CD14-positive monocyte (primary cell): ENCODE data around the gene RANBP17. TPM values are rescaled to one million over a fixed set of nuclear protein-coding genes. Genes with fewer than 3 reads are reported as not detected.

Experiments
- DNase-seq, 3 donors: peaks; one replicate each; pipeline ENCODE4 v3.0.0-alpha.2; 2011 to 2022
- H2AFZ ChIP-seq: 2 replicates; pipeline ENCODE4 v1.6.0; 2012; ENCODE audit warnings: mild to moderate bottlenecking, low read depth, low read length, inconsistent platforms; ENCODE audit not compliant: insufficient read depth, poor library complexity, severe bottlenecking
- H3K27ac ChIP-seq, 2 donors: 1 replicate in 1 of 2; 2 replicates in 1 of 2; pipeline ENCODE4 v1.5.1; 2012 to 2013; ENCODE audit warnings: low read length in 2 of 2, control low read depth in 1 of 2, inconsistent platforms in 1 of 2, low read depth in 1 of 2, mild to moderate bottlenecking in 1 of 2
- H3K27me3 ChIP-seq, 2 donors: one replicate each; pipeline versions ENCODE4 v1.6.0 to v1.6.1; 2011 to 2013; ENCODE audit warnings: low read length in 2 of 2; ENCODE audit not compliant: control insufficient read depth in 2 of 2, insufficient read depth in 2 of 2
- H3K36me3 ChIP-seq, 2 donors: replicated peaks in 1 of 2; 1 replicate in 1 of 2; 2 replicates in 1 of 2; pipeline versions ENCODE4 v1.5.1 to v1.6.1; 2012 to 2013; ENCODE audit warnings: low read length in 2 of 2, control low read depth in 1 of 2, inconsistent platforms in 1 of 2, mild to moderate bottlenecking in 1 of 2; ENCODE audit not compliant: insufficient read depth in 2 of 2, control insufficient read depth in 1 of 2
- H3K4me1 ChIP-seq, 2 donors: 1 replicate in 1 of 2; 2 replicates in 1 of 2; pipeline versions ENCODE4 v1.5.1 to v1.6.1; 2012 to 2013; ENCODE audit warnings: low read length in 2 of 2, control low read depth in 1 of 2, inconsistent platforms in 1 of 2, mild to moderate bottlenecking in 1 of 2, moderate library complexity in 1 of 2; ENCODE audit not compliant: insufficient read depth in 2 of 2, control insufficient read depth in 1 of 2
- H3K4me2 ChIP-seq: replicated peaks from 2 replicates; pipeline ENCODE3; 2012; ENCODE audit warnings: low read length, moderate library complexity, mild to moderate bottlenecking; ENCODE audit not compliant: poor library complexity, severe bottlenecking; ENCODE audit errors: extremely low read depth
- H3K4me3 ChIP-seq, 3 experiments: fragments of 200-600 bp in 1 of 3; sonication (generic) in 1 of 3; replicated peaks in 1 of 3; 1 replicate in 2 of 3; 2 replicates in 1 of 3; pipeline ENCODE4 v1.5.1; 2011 to 2013; ENCODE audit warnings: low read length in 3 of 3, mild to moderate bottlenecking in 3 of 3, control low read depth in 2 of 3, low read depth in 2 of 3, inconsistent platforms in 1 of 3, moderate library complexity in 1 of 3
- H3K79me2 ChIP-seq: 2 replicates; pipeline ENCODE4 v1.6.0; 2012; ENCODE audit warnings: mild to moderate bottlenecking, control low read depth, inconsistent platforms, low read length, moderate library complexity; ENCODE audit not compliant: insufficient read depth
- H3K9ac ChIP-seq: 2 replicates; pipeline ENCODE4 v1.6.0; 2017; ENCODE audit warnings: low read length, mild to moderate bottlenecking; ENCODE audit not compliant: insufficient read depth, poor library complexity, severe bottlenecking
- H3K9me3 ChIP-seq, 2 donors: replicated peaks in 1 of 2; 1 replicate in 1 of 2; 2 replicates in 1 of 2; pipeline versions ENCODE4 v1.5.1 to v1.6.1; 2012 to 2013; ENCODE audit warnings: low read length in 2 of 2, control low read depth in 1 of 2; ENCODE audit not compliant: control insufficient read depth in 1 of 2, insufficient read depth in 1 of 2
- H4K20me1 ChIP-seq: 2 replicates; pipeline ENCODE4 v1.6.0; 2012; ENCODE audit warnings: mild to moderate bottlenecking, low read length, control low read depth, moderate library complexity; ENCODE audit not compliant: insufficient read depth
- H3K27ac Mint-ChIP-seq, 7 donors: one replicate each; pipeline ENCODE4 v1.8.0; 2020; ENCODE audit warnings: mild to moderate bottlenecking in 7 of 7, mixed read lengths in 7 of 7, moderate library complexity in 6 of 7, inconsistent platforms in 2 of 7
- H3K27me3 Mint-ChIP-seq, 3 donors: one replicate each; pipeline ENCODE4 v1.8.0; 2021 to 2022; ENCODE audit warnings: low read depth in 3 of 3, mild to moderate bottlenecking in 3 of 3, mixed read lengths in 3 of 3, moderate library complexity in 3 of 3, inconsistent platforms in 1 of 3
- H3K36me3 Mint-ChIP-seq, 2 donors: one replicate each; pipeline ENCODE4 v1.8.0; 2020; ENCODE audit warnings: mixed read lengths in 2 of 2, inconsistent platforms in 1 of 2, mild to moderate bottlenecking in 1 of 2
- H3K4me1 Mint-ChIP-seq: one replicate; pipeline ENCODE4 v1.8.0; 2020; ENCODE audit warnings: mild to moderate bottlenecking, mixed read lengths
- H3K4me3 Mint-ChIP-seq, 2 donors: one replicate each; pipeline ENCODE4 v1.8.0; 2020; ENCODE audit warnings: mild to moderate bottlenecking in 2 of 2, mixed read lengths in 2 of 2, moderate library complexity in 1 of 2
- H3K9me3 Mint-ChIP-seq, 7 donors: one replicate each; pipeline ENCODE4 v1.8.0; 2020 to 2022; ENCODE audit warnings: mixed read lengths in 7 of 7, mild to moderate bottlenecking in 6 of 7, moderate library complexity in 6 of 7, inconsistent platforms in 2 of 7
- CTCF ChIP-seq: fragments of 200-600 bp; IDR thresholded peaks from one replicate; pipeline ENCODE4 v1.8.0; 2022; ENCODE audit warnings: antibody characterized with exemption, mild to moderate bottlenecking
- WGBS: methylation state at CpG from one replicate; pipeline ENCODE4 v1.1.5; 2013; ENCODE audit warnings: missing lambda C conversion rate; ENCODE audit not compliant: insufficient coverage; 5-methylcytosine and 5-hydroxymethylcytosine counted together
- intact Hi-C, 2 donors: fragments of 100-400 bp; cut with micrococcal nuclease; formaldehyde crosslinking; loops; one replicate each; pipeline versions ENCODE4 v1.15.0 to v1.15.1; 2023
- polyA plus RNA-seq, 3 donors: library from polyadenylated mRNA; depleted of rRNA in 1 of 3; unstranded in 2 of 3; stranded (reverse) in 1 of 3; fragments of 300-500 nt in 2 of 3; fragments of >200 nt in 1 of 3; fragmentation: Illumina TruSeq in 2 of 3; gene quantifications; 1 replicate in 2 of 3; 2 replicates in 1 of 3; pipeline ENCODE4 v1.2.3, GENCODE V29; 2012 to 2021

The RANBP17 gene
- polyA plus RNA-seq, 3 donors = 0.07 to 0.13 TPM; not detected in 1

GRCh38 chr5:170849374-170849773 is 12.4 kb upstream of the RANBP17 start:
- Mint-ChIP-seq H3K4me1 (no peaks in the 10 kb centered on the region), H3K36me3 (no peaks in the 10 kb centered on the region), H3K27ac (no peak overlapping the region), H3K4me3 (no peak overlapping the region), H3K27me3 (peaks cover 6 to 8% (median 6%) of the 10 kb centered on the region in 3 donors), H3K9me3 (peaks cover 0 to 2% (median 0%) of the 10 kb centered on the region in 7 donors)
- Histone ChIP-seq H3K36me3 (no peaks in the 10 kb centered on the region), H3K4me1 (no peaks in the 10 kb centered on the region), H3K79me2 (no peaks in the 10 kb centered on the region), H3K9me3 (no peaks in the 10 kb centered on the region), H3K27me3 (no peaks in the 10 kb centered on the region), H3K27ac (no peak overlapping the region), H4K20me1 (no peaks in the 10 kb centered on the region), H3K4me3 (no peak overlapping the region), H2AFZ (no peak overlapping the region), H3K9ac (no peak overlapping the region), H3K4me2 (no peak overlapping the region)
- no CpG with 5 or more reads among the region's 2 CpGs for WGBS
- no peak for TF ChIP-seq CTCF
- intact Hi-C loops = no loop called here
- no peak for DNase-seq

DNA sequence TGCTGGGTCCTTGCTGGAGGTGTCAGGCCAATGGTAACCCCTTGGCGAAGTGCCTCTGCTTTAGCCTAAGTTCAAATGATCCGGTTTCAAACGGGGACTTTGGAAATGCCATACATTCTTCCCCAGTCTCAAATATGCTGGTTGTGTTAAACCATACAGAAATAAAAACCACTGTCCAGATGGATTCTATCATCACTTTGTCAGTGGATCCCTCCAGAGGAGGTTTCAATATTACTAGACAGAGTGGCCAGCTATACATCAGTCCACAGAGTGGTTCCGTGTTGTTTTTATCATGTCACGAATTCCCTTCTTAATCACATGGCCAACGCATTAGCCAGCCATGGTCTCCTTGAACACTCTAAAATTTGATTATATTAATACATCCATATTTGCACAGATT is 7.3 kb upstream of the RANBP17 start:
- Mint-ChIP-seq H3K27ac (no peak overlapping the region), H3K4me1 (no peaks in the 10 kb centered on the region), H3K9me3 (peaks cover 0 to 13% (median 5%) of the 10 kb centered on the region in 7 donors), H3K27me3 (peaks cover 5 to 6% (median 6%) of the 10 kb centered on the region in 3 donors), H3K36me3 (no peaks in the 10 kb centered on the region), H3K4me3 (no peak overlapping the region)
- no peak for TF ChIP-seq CTCF
- 100% methylated on average over 1 of the region's 6 CpGs for WGBS
- no peak overlapping the region for H3K4me3 ChIP-seq
- no peaks in the 10 kb centered on the region for H3K4me1 ChIP-seq
- intact Hi-C loops = no loop called here
- H4K20me1 ChIP-seq = no peaks in the 10 kb centered on the region
- no peak for DNase-seq
- peaks cover under 1 to 3% of the 10 kb centered on the region in 2 donors for H3K9me3 ChIP-seq
- no peak overlapping the region for H3K27ac ChIP-seq
- H2AFZ ChIP-seq = no peak overlapping the region
- no peak overlapping the region for H3K4me2 ChIP-seq
- H3K36me3 ChIP-seq = no peaks in the 10 kb centered on the region
- no peak overlapping the region for H3K9ac ChIP-seq
- no peaks in the 10 kb centered on the region for H3K27me3 ChIP-seq
- H3K79me2 ChIP-seq = no peaks in the 10 kb centered on the region
